IPS DF 19.7 (cell line): Measurements from ENCODE around the gene TMEM117.
"Not testable (repeated sequence)": the region's sequence is repeated elsewhere in the genome, so short reads cannot be mapped to it uniquely, and the experiment has no call there.

Source experiments
- DNase-seq: peaks from one replicate; pipeline ENCODE4 v3.0.0-alpha.2; 2013; ENCODE audit warnings: low read depth, low spot score

TMEM117 gene

GRCh38 chr12:44296624-44297197 is 460.8 kb downstream of the TMEM117 start:
- no peak for DNase-seq

GRCh38 chr12:44299524-44299923 is 463.6 kb downstream of the TMEM117 start:
- DNase-seq = peak; percentile 23

- DNase-seq = no peak
Measured at GRCh38 chr12:44307506-44308168, 471.8 kb downstream of the TMEM117 start.

- DNase-seq = no peak
Measured at GRCh38 chr12:44313188-44313587, 477.3 kb downstream of the TMEM117 start.

GRCh38 chr12:44314007-44314500 is 478.2 kb downstream of the TMEM117 start:
- no peak for DNase-seq

- peak; percentile 38 for DNase-seq
Measured at GRCh38 chr12:44317651-44318126, 481.8 kb downstream of the TMEM117 start.

- DNase-seq = no peak
Measured at GRCh38 chr12:44331269-44331668, 495.4 kb downstream of the TMEM117 start.

GRCh38 chr12:44334347-44334746 is 498.5 kb downstream of the TMEM117 start:
- no peak for DNase-seq

- no peak for DNase-seq
Measured at GRCh38 chr12:44335030-44335429, 499.1 kb downstream of the TMEM117 start.

- no peak for DNase-seq
Measured at GRCh38 chr12:44336577-44336976, 500.7 kb downstream of the TMEM117 start.

- DNase-seq = no peak
Measured at GRCh38 chr12:44342371-44342770, 506.5 kb downstream of the TMEM117 start.

- no peak for DNase-seq
Measured at GRCh38 chr12:44347145-44347544, 511.3 kb downstream of the TMEM117 start.

- DNase-seq = no peak
Measured at GRCh38 chr12:44357494-44357893, 521.6 kb downstream of the TMEM117 start.

- DNase-seq = no peak
Measured at GRCh38 chr12:44358636-44359035, 522.8 kb downstream of the TMEM117 start.

- DNase-seq = no peak
Measured at GRCh38 chr12:44362947-44363346, 527.1 kb downstream of the TMEM117 start.

- no peak for DNase-seq
Measured at GRCh38 chr12:44367136-44367535, 531.3 kb downstream of the TMEM117 start.

GRCh38 chr12:44367916-44368315 is 532.0 kb downstream of the TMEM117 start:
- no peak for DNase-seq

- no peak for DNase-seq
Measured at GRCh38 chr12:44369998-44370397, 534.1 kb downstream of the TMEM117 start.

- DNase-seq = no peak
Measured at GRCh38 chr12:44370982-44371381, 535.1 kb downstream of the TMEM117 start.

- DNase-seq = no peak
Measured at GRCh38 chr12:44372259-44372658, 536.4 kb downstream of the TMEM117 start.

GRCh38 chr12:44375694-44376093 is 539.8 kb downstream of the TMEM117 start:
- DNase-seq = no peak

GRCh38 chr12:44377443-44378187 is 541.7 kb downstream of the TMEM117 start:
- no peak for DNase-seq

- not testable (repeated sequence) for DNase-seq
Measured at GRCh38 chr12:44379113-44379512, 543.2 kb downstream of the TMEM117 start.
